ENCODE measurements around the gene USP40. TPM values are rescaled to one million over a fixed set of nuclear protein-coding genes. Genes with fewer than 3 reads are reported as not detected.

USP40 gene
- total and polyA plus RNA-seq, 10 donors, result 11.4 to 57.3 (median 38.1) TPM

DNA sequence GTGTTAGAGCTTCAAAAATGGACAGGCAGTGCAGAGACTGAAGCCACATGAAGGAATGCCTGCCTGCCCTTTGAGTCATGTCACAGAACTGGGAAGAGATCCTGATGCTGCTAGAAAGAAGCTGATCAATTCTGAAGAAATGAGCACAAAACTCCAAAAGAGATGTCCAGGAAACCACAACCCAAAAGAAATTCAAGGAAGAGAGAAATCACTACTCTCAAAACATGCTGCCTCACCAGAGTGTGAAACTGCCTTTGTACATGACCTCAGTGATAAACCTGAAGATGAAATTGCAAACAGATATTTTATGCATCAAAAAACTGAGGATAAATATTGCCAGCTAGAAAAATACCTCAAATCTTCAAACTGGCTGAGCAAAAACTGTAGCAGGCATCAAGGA, 20.5 kb downstream of the USP40 start:
- intact Hi-C loops (cut with DNase I; ENCODE audit: low total_unique reads), result no loop called here
- TF ChIP-seq POLR2A (IDR thresholded peaks at IDR 0.05) (no peak), POLR2AphosphoS5 (IDR thresholded peaks at IDR 0.05) (no peak)
- TF ChIP-seq, protein P1, sequence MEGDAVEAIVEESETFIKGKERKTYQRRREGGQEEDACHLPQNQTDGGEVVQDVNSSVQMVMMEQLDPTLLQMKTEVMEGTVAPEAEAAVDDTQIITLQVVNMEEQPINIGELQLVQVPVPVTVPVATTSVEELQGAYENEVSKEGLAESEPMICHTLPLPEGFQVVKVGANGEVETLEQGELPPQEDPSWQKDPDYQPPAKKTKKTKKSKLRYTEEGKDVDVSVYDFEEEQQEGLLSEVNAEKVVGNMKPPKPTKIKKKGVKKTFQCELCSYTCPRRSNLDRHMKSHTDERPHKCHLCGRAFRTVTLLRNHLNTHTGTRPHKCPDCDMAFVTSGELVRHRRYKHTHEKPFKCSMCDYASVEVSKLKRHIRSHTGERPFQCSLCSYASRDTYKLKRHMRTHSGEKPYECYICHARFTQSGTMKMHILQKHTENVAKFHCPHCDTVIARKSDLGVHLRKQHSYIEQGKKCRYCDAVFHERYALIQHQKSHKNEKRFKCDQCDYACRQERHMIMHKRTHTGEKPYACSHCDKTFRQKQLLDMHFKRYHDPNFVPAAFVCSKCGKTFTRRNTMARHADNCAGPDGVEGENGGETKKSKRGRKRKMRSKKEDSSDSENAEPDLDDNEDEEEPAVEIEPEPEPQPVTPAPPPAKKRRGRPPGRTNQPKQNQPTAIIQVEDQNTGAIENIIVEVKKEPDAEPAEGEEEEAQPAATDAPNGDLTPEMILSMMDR (IDR thresholded peaks at IDR 0.05 in 8 of 11, conservative IDR thresholded peaks at IDR 0.05 in 3 of 11), result no peak
- no peak for DNase-seq
- Histone ChIP-seq H3K27ac (no peak overlapping the region), H3K9me3 (no peaks in the 10 kb centered on the region), H3K4me3 (no peak overlapping the region), H3K36me3 (peaks cover 0 to 79% (median 17%) of the 10 kb centered on the region in 6 donors), H3K4me1 (peaks cover 0 to 6% (median 0%) of the 10 kb centered on the region in 6 donors), H3K27me3 (replicated peaks in 1 of 7) (no peaks in the 10 kb centered on the region)

DNA sequence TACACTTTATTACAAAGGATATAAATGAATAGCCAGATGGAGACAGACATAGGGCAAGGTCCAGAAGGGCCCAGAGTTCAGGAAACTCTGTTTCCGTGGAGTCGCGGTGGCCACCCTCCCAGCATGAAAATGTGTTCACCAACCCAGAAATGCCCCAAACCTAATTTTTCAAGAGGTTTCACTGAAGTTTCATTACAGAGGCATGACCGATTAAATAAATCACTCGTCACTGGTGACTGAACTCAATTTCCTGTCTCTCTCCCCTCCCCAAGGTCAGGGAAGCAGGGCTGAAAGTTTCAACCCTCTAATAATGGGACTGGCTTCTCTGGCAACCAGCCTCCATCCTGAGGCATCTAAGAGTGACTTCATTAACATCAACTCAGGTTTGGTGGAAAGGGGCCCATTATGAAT, 22.4 kb downstream of the USP40 start:
- DNase-seq, result no peak
- H3K36me3 ChIP-seq, result peaks cover 0 to 75% (median 19%) of the 10 kb centered on the region in 6 donors
- H3K27ac ChIP-seq, result peak overlapping the region in 4 of 8 donors; percentile 28 to 40 (median 38)
- no peaks in the 10 kb centered on the region for H3K9me3 ChIP-seq
- H3K4me3 ChIP-seq, result no peak overlapping the region
- no peak for TF ChIP-seq POLR2AphosphoS5 (IDR thresholded peaks at IDR 0.05)
- TF ChIP-seq, protein P1 (IDR thresholded peaks at IDR 0.05 in 8 of 11, conservative IDR thresholded peaks at IDR 0.05 in 3 of 11), result no peak
- no peak for TF ChIP-seq POLR2A (IDR thresholded peaks at IDR 0.05)
- peaks cover 0 to 6% (median 0%) of the 10 kb centered on the region in 6 donors for H3K4me1 ChIP-seq
- no peaks in the 10 kb centered on the region for H3K27me3 ChIP-seq (replicated peaks in 1 of 7)
- intact Hi-C loops (cut with DNase I; ENCODE audit: low total_unique reads), result no loop called here
- WGBS, 5 donors, result 48 to 73% (median 63%) methylated on average over 5 of the region's 5 CpGs

DNA sequence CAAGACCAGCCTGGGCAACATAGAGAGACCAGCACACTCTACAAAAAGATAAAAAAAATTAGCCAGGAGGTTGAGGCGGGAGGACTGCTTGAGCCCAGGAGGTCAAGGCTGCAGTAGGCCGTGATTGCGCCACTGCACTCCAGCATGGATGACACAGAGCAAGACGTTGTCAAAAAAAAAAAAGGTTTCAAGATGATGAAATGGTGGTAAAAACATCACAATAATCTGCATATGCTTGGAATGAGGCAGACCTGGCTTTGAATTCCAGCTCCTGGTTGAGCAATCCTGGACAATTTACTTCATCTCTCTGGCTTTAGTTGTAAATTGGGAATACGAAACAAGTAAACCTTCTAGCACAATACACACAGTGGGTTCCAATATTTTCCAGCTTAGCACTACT, 24.1 kb downstream of the USP40 start:
- no peaks in the 10 kb centered on the region for H3K9me3 ChIP-seq
- H3K4me1 ChIP-seq, result peaks cover 0 to 6% (median 0%) of the 10 kb centered on the region in 6 donors
- no peak overlapping the region for H3K4me3 ChIP-seq
- intact Hi-C loops (cut with DNase I; ENCODE audit: low total_unique reads), result no loop called here
- peaks cover 0 to 70% (median 9%) of the 10 kb centered on the region in 6 donors for H3K36me3 ChIP-seq
- H3K27ac ChIP-seq, result no peak overlapping the region
- WGBS, 5 donors, result 65 to 74% (median 69%) methylated on average over 5 of the region's 5 CpGs
- no peaks in the 10 kb centered on the region for H3K27me3 ChIP-seq (replicated peaks in 1 of 7)
- DNase-seq, result no peak
- TF ChIP-seq POLR2A (IDR thresholded peaks at IDR 0.05) (no peak), POLR2AphosphoS5 (IDR thresholded peaks at IDR 0.05) (no peak)
- TF ChIP-seq, protein P1 (IDR thresholded peaks at IDR 0.05 in 8 of 11, conservative IDR thresholded peaks at IDR 0.05 in 3 of 11), result no peak

DNA sequence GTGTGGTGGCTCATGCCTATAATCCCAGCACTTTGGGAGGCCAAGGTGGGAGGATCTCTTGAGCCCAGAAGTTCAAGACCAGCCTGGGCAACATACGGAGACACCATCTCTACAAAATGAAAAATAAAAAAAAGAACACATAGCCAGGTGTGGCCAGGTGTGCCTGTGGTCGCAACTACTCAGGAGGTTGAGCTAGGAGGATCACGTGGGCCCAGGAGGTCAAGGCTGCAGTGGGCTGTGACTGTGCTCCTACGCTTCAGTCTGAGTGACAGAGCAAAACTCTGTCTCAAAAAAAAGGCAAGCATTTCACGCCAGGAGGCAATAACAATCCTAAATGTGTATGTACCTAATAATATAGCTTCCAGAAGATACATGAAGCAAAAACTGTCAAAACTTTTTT, 27.8 kb downstream of the USP40 start:
- intact Hi-C loops (cut with DNase I; ENCODE audit: low total_unique reads), result no loop called here
- TF ChIP-seq POLR2AphosphoS5 (IDR thresholded peaks at IDR 0.05) (no peak), POLR2A (IDR thresholded peaks at IDR 0.05) (no peak)
- TF ChIP-seq, protein P1 (IDR thresholded peaks at IDR 0.05 in 8 of 11, conservative IDR thresholded peaks at IDR 0.05 in 3 of 11), result no peak
- Histone ChIP-seq H3K27ac (no peak overlapping the region), H3K36me3 (peaks cover 0 to 64% (median 3%) of the 10 kb centered on the region in 6 donors), H3K4me1 (no peaks in the 10 kb centered on the region), H3K4me3 (no peak overlapping the region), H3K9me3 (no peaks in the 10 kb centered on the region), H3K27me3 (replicated peaks in 1 of 7) (no peaks in the 10 kb centered on the region)
- WGBS, 5 donors, result 85 to 96% (median 90%) methylated on average over 5 of the region's 5 CpGs
- DNase-seq, result no peak

All from spleen (tissue), 11 donors.